Measurements from ENCODE around the gene RNPEPL1.

Gene RNPEPL1

GRCh38 chr2:240586198-240586918 lies 18.1 kb downstream of the RNPEPL1 start, which contains the start of gene CAPN10 (continued):
- TF ChIP-seq GFI1B (tag by site-specific recombination; IDR thresholded peaks at IDR 0.05) (peak; percentile 86; the same call in 1 of the 2 replicates), ZNF112 (tag by site-specific recombination; IDR thresholded peaks at IDR 0.05) (no peak), ZBTB44 (tag by site-specific recombination; IDR thresholded peaks at IDR 0.05) (no peak), ZNF274 (IDR thresholded peaks at IDR 0.05; ENCODE audit: low read length) (no peak), ZNF274 (tag by site-specific recombination; IDR thresholded peaks at IDR 0.05; ENCODE audit: borderline replicate concordance) (no peak), HOXD13 (CRISPR knock-in tag; IDR thresholded peaks at IDR 0.05; ENCODE audit: borderline replicate concordance) (no peak), KLF8 (tag by site-specific recombination; IDR thresholded peaks at IDR 0.05) (peak; percentile 55), ZNF391 (tag by site-specific recombination; IDR thresholded peaks at IDR 0.05; ENCODE audit: borderline replicate concordance, low read depth) (peak; percentile 66; the same call in 1 of the 2 replicates), GLIS2 (tag by site-specific recombination; IDR thresholded peaks at IDR 0.05) (no peak), MYNN (tag by site-specific recombination; IDR thresholded peaks at IDR 0.05; ENCODE audit: borderline replicate concordance) (no peak), ZNF664 (tag by site-specific recombination; IDR thresholded peaks at IDR 0.05) (no peak), ZNF473 (tag by site-specific recombination; IDR thresholded peaks at IDR 0.05) (no peak), ZNF624 (tag by site-specific recombination; IDR thresholded peaks at IDR 0.05) (no peak), ZNF18 (tag by site-specific recombination; IDR thresholded peaks at IDR 0.05) (no peak), PRDM2 (tag by site-specific recombination; IDR thresholded peaks at IDR 0.05; ENCODE audit: borderline replicate concordance) (no peak), ZFP3 (tag by site-specific recombination; IDR thresholded peaks at IDR 0.05; ENCODE audit: low read depth) (no peak), ZNF518A (tag by site-specific recombination; conservative IDR thresholded peaks at IDR 0.05; ENCODE audit: low read depth) (peak; percentile 66), ZNF426 (tag by site-specific recombination; IDR thresholded peaks at IDR 0.05) (no peak), ZNF791 (tag by site-specific recombination; IDR thresholded peaks at IDR 0.05) (no peak), ZNF202 (tag by site-specific recombination; IDR thresholded peaks at IDR 0.05; ENCODE audit: borderline replicate concordance) (no peak), ZNF596 (tag by site-specific recombination; IDR thresholded peaks at IDR 0.05) (no peak), ZNF16 (tag by site-specific recombination; IDR thresholded peaks at IDR 0.05; ENCODE audit: low read depth) (no peak), ZNF623 (tag by site-specific recombination; IDR thresholded peaks at IDR 0.05) (no peak), ZNF677 (tag by site-specific recombination; IDR thresholded peaks at IDR 0.05) (no peak), ZNF266 (tag by site-specific recombination; IDR thresholded peaks at IDR 0.05; ENCODE audit: low read depth) (no peak), SP2 (tag by site-specific recombination; IDR thresholded peaks at IDR 0.05) (peak; percentile 76)
